HUES48 (cell line): ENCODE results near the gene SLC16A11.

ENCODE experiments used
- H3K27ac ChIP-seq: one replicate; pipeline ENCODE4 v1.7.0; 2013; ENCODE audit warnings: low read depth, low read length, inconsistent platforms
- H3K27me3 ChIP-seq: 2 replicates; pipeline ENCODE4 v1.6.1; 2013; ENCODE audit warnings: mild to moderate bottlenecking, low read length; ENCODE audit not compliant: control insufficient read depth, insufficient read depth
- H3K36me3 ChIP-seq: 2 replicates; pipeline ENCODE4 v1.6.1; 2013; ENCODE audit warnings: low read length; ENCODE audit not compliant: control insufficient read depth, insufficient read depth
- H3K4me1 ChIP-seq: 2 replicates; pipeline ENCODE4 v1.6.1; 2013; ENCODE audit warnings: mild to moderate bottlenecking, low read length; ENCODE audit not compliant: control insufficient read depth, insufficient read depth
- H3K4me3 ChIP-seq: 2 replicates; pipeline ENCODE4 v1.5.1; 2013; ENCODE audit warnings: mild to moderate bottlenecking, low read depth, low read length
- H3K9ac ChIP-seq: 2 replicates; pipeline ENCODE4 v1.6.1; 2013; ENCODE audit warnings: mild to moderate bottlenecking, low read depth, low read length, moderate library complexity
- H3K9me3 ChIP-seq: 2 replicates; pipeline ENCODE4 v1.6.1; 2013; ENCODE audit warnings: low read length; ENCODE audit not compliant: control insufficient read depth, insufficient read depth

SLC16A11 gene

GRCh38 chr17:7003745-7004144 lies 40.1 kb downstream of the SLC16A11 start:
- Histone ChIP-seq H3K36me3 (peaks cover 21% of the 10 kb centered on the region), H3K9ac (no peak overlapping the region), H3K27ac (no peak overlapping the region), H3K4me1 (no peaks in the 10 kb centered on the region), H3K4me3 (no peak overlapping the region), H3K27me3 (no peaks in the 10 kb centered on the region), H3K9me3 (no peaks in the 10 kb centered on the region)

- Histone ChIP-seq H3K9ac (no peak overlapping the region), H3K36me3 (peaks cover 23% of the 10 kb centered on the region), H3K9me3 (no peaks in the 10 kb centered on the region), H3K4me3 (no peak overlapping the region), H3K27ac (no peak overlapping the region), H3K27me3 (no peaks in the 10 kb centered on the region), H3K4me1 (no peaks in the 10 kb centered on the region)
Observed at GRCh38 chr17:7002288-7003047, 41.4 kb downstream of the SLC16A11 start.

- Histone ChIP-seq H3K9me3 (no peaks in the 10 kb centered on the region), H3K4me1 (no peaks in the 10 kb centered on the region), H3K9ac (no peak overlapping the region), H3K27me3 (peaks cover 9% of the 10 kb centered on the region), H3K4me3 (no peak overlapping the region), H3K27ac (no peak overlapping the region), H3K36me3 (peaks cover 23% of the 10 kb centered on the region)
Observed at GRCh38 chr17:7001318-7001961, 42.5 kb downstream of the SLC16A11 start.

GRCh38 chr17:6998855-6999508 lies 44.9 kb downstream of the SLC16A11 start:
- H3K4me1 ChIP-seq = no peaks in the 10 kb centered on the region
- no peaks in the 10 kb centered on the region for H3K9me3 ChIP-seq
- no peak overlapping the region for H3K4me3 ChIP-seq
- H3K9ac ChIP-seq = no peak overlapping the region
- H3K27me3 ChIP-seq = peaks cover 32% of the 10 kb centered on the region
- H3K27ac ChIP-seq = no peak overlapping the region
- peaks cover 23% of the 10 kb centered on the region for H3K36me3 ChIP-seq

- Histone ChIP-seq H3K36me3 (peaks cover 13% of the 10 kb centered on the region), H3K27ac (no peak overlapping the region), H3K9me3 (no peaks in the 10 kb centered on the region), H3K4me3 (no peak overlapping the region), H3K9ac (no peak overlapping the region), H3K27me3 (peaks cover 36% of the 10 kb centered on the region), H3K4me1 (no peaks in the 10 kb centered on the region)
Observed at GRCh38 chr17:6997171-6997570, 46.7 kb downstream of the SLC16A11 start.

GRCh38 chr17:6996256-6997011 lies 47.5 kb downstream of the SLC16A11 start:
- no peak overlapping the region for H3K9ac ChIP-seq
- H3K9me3 ChIP-seq = no peaks in the 10 kb centered on the region
- H3K27me3 ChIP-seq = peaks cover 36% of the 10 kb centered on the region
- peaks cover 6% of the 10 kb centered on the region; the same call in 1 of the 2 replicates for H3K36me3 ChIP-seq
- no peak overlapping the region for H3K27ac ChIP-seq
- no peaks in the 10 kb centered on the region for H3K4me1 ChIP-seq
- H3K4me3 ChIP-seq = peak overlapping the region; percentile 77; the same call in 1 of the 2 replicates

- Histone ChIP-seq H3K27me3 (peaks cover 36% of the 10 kb centered on the region), H3K4me1 (no peaks in the 10 kb centered on the region), H3K4me3 (peak within 1 kb of the TSS; percentile 77), H3K27ac (no peak within 1 kb of the TSS), H3K36me3 (peaks cover 5% of the 10 kb centered on the region; the same call in 1 of the 2 replicates), H3K9ac (0 out of 2 replicates have a peak within 1 kb of the TSS, but pooled peaks have one; percentile 14), H3K9me3 (no peaks in the 10 kb centered on the region)
Observed at GRCh38 chr17:6995500-6996255, 48.2 kb downstream of the SLC16A11 start, which contains the start of gene ALOX12. ALOX12 (plus strand) TSS chr17:6996049; CDS start chr17:6996118, 69 bp downstream.

GRCh38 chr17:6994666-6995256 lies 49.1 kb downstream of the SLC16A11 start:
- peaks cover 3% of the 10 kb centered on the region; the same call in 1 of the 2 replicates for H3K36me3 ChIP-seq
- no peaks in the 10 kb centered on the region for H3K9me3 ChIP-seq
- peak overlapping the region; percentile 77; the same call in 1 of the 2 replicates for H3K4me3 ChIP-seq
- H3K4me1 ChIP-seq = no peaks in the 10 kb centered on the region
- no peak overlapping the region for H3K27ac ChIP-seq
- no peak overlapping the region for H3K9ac ChIP-seq
- peaks cover 36% of the 10 kb centered on the region for H3K27me3 ChIP-seq

GRCh38 chr17:6994118-6994598 lies 49.7 kb downstream of the SLC16A11 start:
- Histone ChIP-seq H3K4me1 (no peaks in the 10 kb centered on the region), H3K27ac (no peak overlapping the region), H3K27me3 (peaks cover 36% of the 10 kb centered on the region), H3K4me3 (no peak overlapping the region), H3K36me3 (peaks cover 3% of the 10 kb centered on the region; the same call in 1 of the 2 replicates), H3K9ac (no peak overlapping the region), H3K9me3 (no peaks in the 10 kb centered on the region)
